HL-60/S4 treated with phorbol 12-myristate 13-acetate at 8.2 ng/mL for 4 days and 3 days (cell line): ENCODE data around the gene DOCK1.

Source experiments
- in situ Hi-C: fragments of 300-500 bp; cut with MboI; formaldehyde crosslinking; loops from 2 replicates; pipeline ENCODE4 v1.15.0; 2022; ENCODE audit warnings: low sequenced_read_pairs

The DOCK1 gene

DNA sequence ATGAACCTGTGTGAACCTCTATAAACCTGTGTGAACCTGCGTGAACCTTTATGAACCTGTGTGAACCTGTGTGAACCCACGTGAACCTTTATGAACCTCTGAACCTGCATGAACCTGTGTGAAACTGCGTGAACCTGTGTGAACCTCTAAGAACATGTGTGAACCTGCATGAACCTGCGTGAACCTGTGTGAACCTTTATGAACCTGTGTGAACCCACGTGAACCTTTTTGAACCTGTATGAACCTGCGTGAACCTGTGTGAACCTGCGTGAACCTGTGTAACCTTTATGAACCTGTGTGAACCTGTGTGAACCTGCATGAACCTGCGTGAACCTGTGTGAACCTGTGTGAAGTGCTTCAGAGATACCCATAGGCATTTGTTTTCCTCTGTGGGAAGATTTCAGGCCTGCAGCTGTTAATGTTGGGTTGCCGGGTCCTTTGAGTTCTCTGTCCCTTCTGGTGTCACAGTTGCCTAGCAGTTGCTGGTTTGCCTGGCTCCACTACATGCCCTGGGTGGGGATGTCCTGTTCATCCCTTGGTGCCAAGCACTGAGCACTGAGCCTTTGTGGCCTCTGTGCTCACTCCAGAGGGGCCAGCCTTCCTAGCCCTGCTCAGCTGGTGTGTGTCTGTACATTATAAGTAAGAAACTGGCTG lies 97.9 kb downstream of the DOCK1 start:
- in situ Hi-C loops, result no loop called here

- in situ Hi-C loops, result no loop called here
Measured at GRCh38 chr10:127006453-127006852, 101.2 kb downstream of the DOCK1 start.

DNA sequence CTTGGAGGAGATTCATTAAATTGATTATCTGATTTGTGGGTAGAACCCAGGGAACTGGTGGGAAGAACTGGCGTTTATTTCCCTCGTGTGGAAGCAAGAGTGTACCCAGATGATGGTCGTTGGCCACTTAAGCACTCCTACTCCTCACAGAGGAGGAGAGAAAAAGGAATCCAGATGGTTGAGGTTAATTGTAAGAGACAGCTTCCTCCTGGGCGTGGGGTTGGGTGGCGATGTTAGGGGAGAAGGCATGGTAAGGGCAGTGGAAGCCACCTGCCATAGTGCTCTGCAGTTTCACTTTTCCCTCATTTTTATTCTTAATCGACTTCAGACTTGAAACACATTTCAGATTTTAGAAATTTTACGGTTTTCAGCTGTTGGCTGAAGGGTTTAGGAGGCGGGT lies 104.1 kb downstream of the DOCK1 start:
- in situ Hi-C loops, result no loop called here

- in situ Hi-C loops, result no loop called here
Measured at GRCh38 chr10:127011174-127011573, 105.9 kb downstream of the DOCK1 start.

GRCh38 chr10:127012071-127012768 lies 107.0 kb downstream of the DOCK1 start:
- in situ Hi-C loops, result no loop called here

GRCh38 chr10:127012769-127013152 lies 107.5 kb downstream of the DOCK1 start:
- in situ Hi-C loops, result no loop called here

DNA sequence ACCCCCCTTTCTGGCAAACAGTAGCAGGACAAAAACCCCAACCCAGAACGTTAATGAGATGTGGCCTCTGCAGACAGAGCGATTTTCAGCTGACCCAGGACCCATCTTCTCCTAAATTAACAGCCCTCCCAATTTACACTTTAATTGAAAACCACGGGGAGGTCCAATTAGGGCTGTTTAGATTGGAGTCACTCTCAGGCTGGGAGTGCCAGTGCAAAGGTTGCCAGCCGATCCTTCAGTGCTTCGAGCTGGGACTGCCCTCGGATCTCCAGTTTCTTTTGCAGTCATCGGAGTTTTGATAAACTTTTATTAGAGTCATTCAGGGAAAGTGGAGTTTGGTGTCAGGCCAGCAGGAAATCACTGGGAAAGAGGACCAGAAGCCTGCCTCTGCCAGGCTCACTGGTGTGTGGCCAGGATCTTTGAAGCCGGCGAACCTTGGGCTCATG lies 108.0 kb downstream of the DOCK1 start:
- in situ Hi-C loops, result no loop called here

GRCh38 chr10:127013691-127014473 lies 108.7 kb downstream of the DOCK1 start:
- in situ Hi-C loops, result no loop called here

GRCh38 chr10:127014671-127015070 lies 109.4 kb downstream of the DOCK1 start:
- in situ Hi-C loops, result no loop called here

DNA sequence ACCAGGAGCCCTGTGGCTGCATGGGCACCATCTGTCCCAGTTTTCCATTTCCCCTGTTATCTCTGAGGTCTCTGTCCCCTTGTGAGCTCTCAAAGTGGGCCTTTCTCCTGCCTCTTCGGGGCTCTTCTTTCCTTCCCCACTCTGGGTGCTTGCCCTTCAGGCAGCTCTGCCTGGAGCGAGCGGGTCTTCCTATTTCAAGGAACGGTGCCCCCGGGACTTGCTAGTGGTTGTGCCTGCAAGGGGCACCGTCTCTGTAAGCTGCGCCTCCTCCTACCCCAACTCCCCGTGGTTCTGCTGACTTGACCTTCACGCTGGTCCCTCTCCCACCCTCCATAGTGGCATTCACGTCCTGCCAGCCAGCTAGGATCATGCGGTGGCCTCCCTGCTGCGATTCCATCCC lies 110.1 kb downstream of the DOCK1 start:
- in situ Hi-C loops, result no loop called here

DNA sequence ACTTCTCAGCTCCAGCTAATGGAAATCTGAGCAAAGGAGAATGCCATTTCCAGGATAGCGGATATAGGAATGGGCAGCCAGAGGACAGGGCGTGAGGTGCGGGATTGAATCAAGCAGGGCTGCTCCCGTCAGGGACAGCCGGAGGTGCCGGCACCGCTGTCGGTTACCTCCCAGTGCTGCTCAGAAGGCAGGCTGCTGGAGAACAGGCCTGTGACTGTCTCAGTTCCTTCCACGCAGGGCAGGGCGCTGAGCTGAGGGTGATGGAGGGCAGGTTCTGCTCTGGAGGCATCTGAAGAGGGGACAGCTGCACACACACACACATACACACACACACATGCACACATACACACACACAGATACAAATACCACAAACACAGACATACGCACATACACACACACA lies 111.1 kb downstream of the DOCK1 start:
- in situ Hi-C loops, result no loop called here

DNA sequence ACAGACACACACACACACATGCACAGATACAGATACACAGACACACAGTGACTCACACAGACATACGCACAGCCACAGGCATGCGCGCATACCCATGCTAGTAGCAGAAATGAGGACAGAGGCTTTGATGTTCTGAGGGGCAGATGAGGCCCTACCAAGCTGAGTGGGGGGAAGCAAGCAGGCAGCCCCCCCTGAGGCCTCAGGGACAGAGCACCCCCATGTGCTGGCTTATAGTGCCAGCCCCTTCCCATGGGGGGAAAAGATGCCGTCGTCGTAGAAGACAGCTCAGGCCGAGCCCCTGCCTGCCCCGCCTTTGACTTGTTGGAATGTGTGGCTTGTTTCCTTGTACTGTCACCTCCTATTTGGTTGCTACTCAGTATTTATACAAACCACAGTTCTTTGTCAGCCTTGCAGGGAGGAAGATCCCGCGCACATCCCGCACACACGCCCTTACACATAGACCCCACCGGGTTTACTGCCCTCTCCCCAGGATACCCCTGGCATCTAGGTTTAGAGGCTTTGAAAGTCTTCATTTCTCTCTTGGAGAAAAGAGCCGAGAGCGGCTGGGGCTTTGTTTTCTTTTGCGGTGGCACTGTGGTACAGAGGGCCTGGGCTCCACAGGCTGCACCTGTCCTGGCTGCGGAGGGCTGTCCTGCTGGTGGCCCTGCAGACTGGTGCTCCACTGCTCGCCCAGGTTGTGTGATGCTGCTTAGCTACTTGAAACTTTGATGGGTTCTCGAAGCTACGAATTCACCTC lies 112.5 kb downstream of the DOCK1 start:
- in situ Hi-C loops, result no loop called here

GRCh38 chr10:127018298-127018650 lies 113.0 kb downstream of the DOCK1 start:
- in situ Hi-C loops, result no loop called here

DNA sequence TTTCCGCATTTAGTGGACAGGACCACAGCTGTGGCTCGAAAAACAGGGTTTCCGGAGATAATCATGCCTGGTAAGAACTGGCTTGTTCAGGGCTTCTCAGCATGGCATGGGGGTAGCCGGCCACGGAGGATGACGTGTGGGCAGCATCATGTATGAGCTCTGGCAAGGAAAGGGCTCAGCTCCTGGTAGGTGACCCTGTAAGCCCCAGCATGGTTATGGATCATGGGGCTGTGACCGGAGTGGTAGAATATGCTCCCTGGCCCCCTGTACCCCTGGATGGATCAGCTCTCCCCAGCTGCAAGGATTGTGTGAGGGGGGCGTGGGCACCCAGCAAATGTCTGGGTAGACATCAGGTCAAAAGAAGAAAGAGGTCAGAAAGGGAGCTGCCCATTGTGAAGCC lies 113.5 kb downstream of the DOCK1 start:
- in situ Hi-C loops, result no loop called here

GRCh38 chr10:127020260-127020659 lies 115.0 kb downstream of the DOCK1 start:
- in situ Hi-C loops, result no loop called here

DNA sequence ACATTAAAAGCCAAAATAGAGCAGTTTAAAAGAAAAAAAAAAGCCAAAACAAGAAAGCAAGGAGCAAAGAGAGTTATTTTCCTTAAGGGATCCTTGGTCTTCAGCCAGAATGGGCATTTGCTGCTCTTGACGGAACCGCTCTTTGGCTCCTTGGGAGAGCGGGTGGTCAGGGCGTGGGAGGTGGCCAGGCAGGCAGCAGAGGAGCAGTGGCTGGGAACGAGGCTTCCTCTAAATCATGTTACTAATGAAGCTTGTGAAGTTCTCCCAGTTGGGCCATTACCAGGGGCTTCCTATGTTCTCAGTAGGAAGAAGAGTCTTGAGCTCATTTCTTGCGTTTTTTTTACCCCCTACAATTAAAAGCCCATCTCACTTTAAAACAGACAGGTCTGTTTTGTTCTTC lies 116.6 kb downstream of the DOCK1 start:
- in situ Hi-C loops, result no loop called here

GRCh38 chr10:127024685-127025435 lies 119.6 kb downstream of the DOCK1 start:
- in situ Hi-C loops, result no loop called here

- in situ Hi-C loops, result no loop called here
Measured at GRCh38 chr10:127027786-127028185, 122.6 kb downstream of the DOCK1 start.

- in situ Hi-C loops, result no loop called here
Measured at GRCh38 chr10:127028556-127028955, 123.3 kb downstream of the DOCK1 start.

DNA sequence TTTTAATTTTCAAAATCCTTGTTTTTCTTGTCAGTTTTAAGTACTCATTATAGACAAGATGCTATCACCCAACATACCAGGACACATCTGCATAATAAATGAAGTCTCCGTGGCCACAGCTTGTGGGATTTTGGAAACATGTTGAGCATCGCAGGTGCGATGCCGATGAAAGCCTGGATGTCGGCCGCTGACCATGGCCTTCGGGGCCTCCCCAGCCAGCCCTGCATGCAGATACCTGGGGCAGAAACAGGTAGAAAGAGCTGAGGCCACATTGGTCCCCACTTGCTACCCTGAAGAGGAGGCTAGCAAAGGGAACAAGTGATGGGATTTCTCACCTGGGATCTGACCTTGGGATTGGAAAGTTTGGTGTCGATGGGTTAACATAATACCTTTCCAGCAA lies 123.8 kb downstream of the DOCK1 start:
- in situ Hi-C loops, result no loop called here
